ENCODE results near the gene GM2A.
"Not testable (repeated sequence)": the region's sequence is repeated elsewhere in the genome, so short reads cannot be mapped to it uniquely, and the experiment has no call there.

GM2A gene

GRCh38 chr5:151296478-151296830, 43.5 kb downstream of the GM2A start:
- no peak for TF ChIP-seq CTCF (IDR thresholded peaks at IDR 0.05; ENCODE audit: borderline replicate concordance, insufficient read depth, low read depth, low read length)
- H3K4me3 ChIP-seq (ENCODE audit: low read depth, low read length) = no peak overlapping the region

- no peak for TF ChIP-seq CTCF (IDR thresholded peaks at IDR 0.05; ENCODE audit: borderline replicate concordance, insufficient read depth, low read depth, low read length)
- no peak overlapping the region for H3K4me3 ChIP-seq (ENCODE audit: low read depth, low read length)
Observed at GRCh38 chr5:151296974-151297373, 44.0 kb downstream of the GM2A start.

- no peak overlapping the region for H3K4me3 ChIP-seq (ENCODE audit: low read depth, low read length)
- peak; percentile 51 for TF ChIP-seq CTCF (IDR thresholded peaks at IDR 0.05; ENCODE audit: borderline replicate concordance, insufficient read depth, low read depth, low read length)
Observed at GRCh38 chr5:151298063-151298855, 45.3 kb downstream of the GM2A start.

- no peak for TF ChIP-seq CTCF (IDR thresholded peaks at IDR 0.05; ENCODE audit: borderline replicate concordance, insufficient read depth, low read depth, low read length)
Observed at GRCh38 chr5:151303666-151304065, 50.7 kb downstream of the GM2A start, which contains the start of gene SLC36A3. SLC36A3 (minus strand) TSS chr5:151303766; CDS start chr5:151303354, 412 bp downstream.

GRCh38 chr5:151309266-151309665, 56.3 kb downstream of the GM2A start:
- not testable (repeated sequence) for H3K4me3 ChIP-seq (ENCODE audit: low read depth, low read length)

More at GRCh38 chr5:151303666-151304065, 50.7 kb downstream of the GM2A start, which contains the start of gene SLC36A3:
- no peak within 1 kb of the TSS for H3K4me3 ChIP-seq (ENCODE audit: low read depth, low read length)

- H3K4me3 ChIP-seq (ENCODE audit: low read depth, low read length) = not testable (repeated sequence)
Observed at GRCh38 chr5:151309821-151310220, 56.8 kb downstream of the GM2A start.

GRCh38 chr5:151310932-151311331, 57.9 kb downstream of the GM2A start:
- no peak overlapping the region for H3K4me3 ChIP-seq (ENCODE audit: low read depth, low read length)
- TF ChIP-seq CTCF (IDR thresholded peaks at IDR 0.05; ENCODE audit: borderline replicate concordance, insufficient read depth, low read depth, low read length) = no peak

GRCh38 chr5:151312756-151313324, 59.9 kb downstream of the GM2A start:
- no peak for TF ChIP-seq CTCF (IDR thresholded peaks at IDR 0.05; ENCODE audit: borderline replicate concordance, insufficient read depth, low read depth, low read length)

More at GRCh38 chr5:151312756-151313324, 59.9 kb downstream of the GM2A start:
- no peak overlapping the region for H3K4me3 ChIP-seq (ENCODE audit: low read depth, low read length)

All from GM12875 (cell line).